ENCODE measurements around the gene CNOT6. TPM values are rescaled to one million over a fixed set of nuclear protein-coding genes. Genes with fewer than 3 reads are reported as not detected.
A peak's percentile ranks its signal among the peaks of the same experiment; 100 is the strongest.

The CNOT6 gene
- total RNA-seq, 1 donor from 2014 or later, result 41.7 TPM

- Mint-ChIP-seq H3K9me3 (ENCODE audit: unreplicated experiment) (peaks cover 2% of the 10 kb centered on the region), H3K36me3 (ENCODE audit: low read depth, unreplicated experiment) (no peaks in the 10 kb centered on the region), H3K4me1 (ENCODE audit: low read depth, unreplicated experiment) (peaks cover 2% of the 10 kb centered on the region), H3K4me3 (ENCODE audit: unreplicated experiment) (no peak overlapping the region), H3K27me3 (ENCODE audit: low read depth, unreplicated experiment) (peaks cover 33% of the 10 kb centered on the region), H3K27ac (ENCODE audit: unreplicated experiment) (no peak overlapping the region)
- no peak for TF ChIP-seq CTCF (IDR thresholded peaks at IDR 0.05; ENCODE audit: insufficient read depth, low read depth, low read length)
- no peak for TF ChIP-seq EZH2 (IDR thresholded peaks at IDR 0.05; ENCODE audit: insufficient read depth, low read length)
- Histone ChIP-seq H3K9me3 (ENCODE audit: insufficient read depth, low read depth, low read length) (no peaks in the 10 kb centered on the region), H3K36me3 (ENCODE audit: insufficient read depth, low read length) (no peaks in the 10 kb centered on the region), H3K9ac (ENCODE audit: low read length) (no peak overlapping the region), H3K4me1 (ENCODE audit: insufficient read depth, low read length) (no peaks in the 10 kb centered on the region), H3K27me3 (ENCODE audit: insufficient read depth, low read length) (no peaks in the 10 kb centered on the region), H3K79me2 (ENCODE audit: insufficient read depth, low read length) (no peaks in the 10 kb centered on the region), H2AFZ (ENCODE audit: low read depth, low read length) (no peak overlapping the region), H3K4me2 (ENCODE audit: low read length) (no peak overlapping the region), H3K4me3 (ENCODE audit: insufficient read depth, low read depth, low read length) (no peak overlapping the region), H4K20me1 (ENCODE audit: insufficient read depth, low read length) (no peaks in the 10 kb centered on the region), H3K27ac (ENCODE audit: low read depth, low read length) (no peak overlapping the region)
- DNase-seq (ENCODE audit: low read depth) (no peak), FAIRE-seq (no peak)
Observed at GRCh38 chr5:180466316-180466715, 27.9 kb upstream of the CNOT6 start.

GRCh38 chr5:180467028-180467975 is 26.9 kb upstream of the CNOT6 start:
- TF ChIP-seq EZH2 (IDR thresholded peaks at IDR 0.05; ENCODE audit: insufficient read depth, low read length) (no peak), CTCF (IDR thresholded peaks at IDR 0.05; ENCODE audit: insufficient read depth, low read depth, low read length) (no peak)
- Histone ChIP-seq H3K9ac (ENCODE audit: low read length) (no peak overlapping the region), H3K36me3 (ENCODE audit: insufficient read depth, low read length) (no peaks in the 10 kb centered on the region), H3K4me2 (ENCODE audit: low read length) (no peak overlapping the region), H3K27me3 (ENCODE audit: insufficient read depth, low read length) (no peaks in the 10 kb centered on the region), H3K4me3 (ENCODE audit: insufficient read depth, low read depth, low read length) (no peak overlapping the region), H3K27ac (ENCODE audit: low read depth, low read length) (no peak overlapping the region), H3K4me1 (ENCODE audit: insufficient read depth, low read length) (no peaks in the 10 kb centered on the region), H4K20me1 (ENCODE audit: insufficient read depth, low read length) (no peaks in the 10 kb centered on the region), H3K79me2 (ENCODE audit: insufficient read depth, low read length) (no peaks in the 10 kb centered on the region), H2AFZ (ENCODE audit: low read depth, low read length) (no peak overlapping the region), H3K9me3 (ENCODE audit: insufficient read depth, low read depth, low read length) (no peaks in the 10 kb centered on the region)
- Mint-ChIP-seq H3K27ac (ENCODE audit: unreplicated experiment) (no peak overlapping the region), H3K4me1 (ENCODE audit: low read depth, unreplicated experiment) (peaks cover 2% of the 10 kb centered on the region), H3K4me3 (ENCODE audit: unreplicated experiment) (no peak overlapping the region), H3K9me3 (ENCODE audit: unreplicated experiment) (peaks cover 2% of the 10 kb centered on the region), H3K36me3 (ENCODE audit: low read depth, unreplicated experiment) (no peaks in the 10 kb centered on the region), H3K27me3 (ENCODE audit: low read depth, unreplicated experiment) (peaks cover 41% of the 10 kb centered on the region)
- DNase-seq (ENCODE audit: low read depth) (peak; percentile 35), FAIRE-seq (no peak)
